Hepatocyte (in vitro differentiated cells): ENCODE results near the gene LDLRAD4. TPM values are rescaled to one million over a fixed set of nuclear protein-coding genes. Genes with fewer than 3 reads are reported as not detected.

Experiments used
- DNase-seq: peaks from one replicate; pipeline ENCODE4 v3.0.0-alpha.2; 2016; ENCODE audit warnings: low spot score
- H2AFZ ChIP-seq: fragments of 200-600 bp; sonication (generic); 2 replicates; pipeline ENCODE4 v1.6.0; 2016; ENCODE audit warnings: antibody characterized with exemption, mild to moderate bottlenecking
- H3K27ac ChIP-seq: fragments of 200-600 bp; sonication (generic); 2 replicates; pipeline ENCODE4 v1.5.1; 2016; ENCODE audit warnings: mild to moderate bottlenecking
- H3K27me3 ChIP-seq: fragments of 200-600 bp; sonication (generic); 2 replicates; pipeline ENCODE4 v1.6.1; 2016
- H3K36me3 ChIP-seq: fragments of 200-600 bp; sonication (generic); replicated peaks from 2 replicates; pipeline ENCODE4 v1.5.1; 2016; ENCODE audit warnings: low read depth; ENCODE audit not compliant: insufficient read depth
- H3K4me1 ChIP-seq: fragments of 200-600 bp; sonication (generic); 2 replicates; pipeline ENCODE4 v1.5.1; 2016; ENCODE audit warnings: mild to moderate bottlenecking, moderate library complexity; ENCODE audit not compliant: insufficient read depth
- H3K4me2 ChIP-seq: fragments of 200-600 bp; sonication (generic); 2 replicates; pipeline ENCODE4 v1.6.0; 2016
- H3K4me3 ChIP-seq: fragments of 200-600 bp; sonication (generic); 2 replicates; pipeline ENCODE4 v1.5.1; 2016; ENCODE audit warnings: mild to moderate bottlenecking
- H3K79me2 ChIP-seq: fragments of 200-600 bp; sonication (generic); 2 replicates; pipeline ENCODE4 v1.6.0; 2017; ENCODE audit warnings: mild to moderate bottlenecking
- H3K9me2 ChIP-seq: fragments of 200-600 bp; sonication (generic); replicated peaks from 2 replicates; pipeline ENCODE4 v1.6.0; 2017; ENCODE audit warnings: mild to moderate bottlenecking; ENCODE audit not compliant: insufficient read depth
- H3K9me3 ChIP-seq: fragments of 200-600 bp; sonication (generic); 2 replicates; pipeline ENCODE4 v1.5.1; 2016; ENCODE audit warnings: low read depth, mild to moderate bottlenecking
- H4K20me1 ChIP-seq: fragments of 200-600 bp; sonication (generic); 2 replicates; pipeline ENCODE4 v1.6.0; 2016; ENCODE audit warnings: mild to moderate bottlenecking; ENCODE audit not compliant: insufficient read depth, poor library complexity, severe bottlenecking
- CTCF ChIP-seq: fragments of 200-600 bp; sonication (generic); IDR thresholded peaks from 2 replicates; pipeline ENCODE4 v1.5.1; 2016; ENCODE audit warnings: antibody characterized with exemption, mild to moderate bottlenecking; ENCODE audit not compliant: poor library complexity
- EZH2 ChIP-seq: fragments of 200-600 bp; sonication (generic); IDR thresholded peaks from 2 replicates; pipeline ENCODE4 v1.6.1; 2016; ENCODE audit warnings: antibody characterized with exemption, mild to moderate bottlenecking, borderline replicate concordance
- EZH2phosphoT487 ChIP-seq: fragments of 200-600 bp; sonication (generic); IDR thresholded peaks from one replicate; pipeline ENCODE4 v1.6.1; 2018; ENCODE audit warnings: antibody characterized with exemption, mild to moderate bottlenecking, low read depth, moderate library complexity; ENCODE audit not compliant: unreplicated experiment, severe bottlenecking
- WGBS: methylation state at CpG from one replicate; pipeline ENCODE4 v1.1.6; 2016; ENCODE audit warnings: low lambda C conversion rate; ENCODE audit errors: missing lambda C conversion rate; 5-methylcytosine and 5-hydroxymethylcytosine counted together
- polyA plus RNA-seq: library from polyadenylated mRNA; unstranded; fragments of >200 nt; fragmentation: Nextera tagmentation; extraction: Ambion mirVana; gene quantifications from 2 replicates; pipeline ENCODE4 v1.2.1, GENCODE V29; 2016
- total RNA-seq: library from RNA; depleted of rRNA; stranded (reverse); fragments of >200 nt; gene quantifications from 2 replicates; pipeline ENCODE4 v1.2.3, GENCODE V29; 2014

LDLRAD4 gene
- total and polyA plus RNA-seq, 2 experiments from 2014 or later, result 15.1 to 29.0 TPM

GRCh38 chr18:13630716-13631268 lies 412.2 kb downstream of the LDLRAD4 start:
- Histone ChIP-seq H3K9me3 (no peaks in the 10 kb centered on the region), H4K20me1 (no peaks in the 10 kb centered on the region), H3K4me3 (no peak overlapping the region), H3K79me2 (no peaks in the 10 kb centered on the region), H3K4me2 (no peak overlapping the region), H3K36me3 (no peaks in the 10 kb centered on the region), H3K27ac (no peak overlapping the region), H2AFZ (no peak overlapping the region), H3K27me3 (no peaks in the 10 kb centered on the region), H3K4me1 (peaks cover 6% of the 10 kb centered on the region), H3K9me2 (no peaks in the 10 kb centered on the region)
- WGBS, result 93% methylated on average over 7 of the region's 7 CpGs
- no peak for DNase-seq
- TF ChIP-seq EZH2phosphoT487 (no peak), EZH2 (no peak), CTCF (no peak)

GRCh38 chr18:13633700-13634099 lies 415.1 kb downstream of the LDLRAD4 start:
- no peak overlapping the region for H3K27ac ChIP-seq
- 88% methylated on average over 5 of the region's 5 CpGs for WGBS
- no peak for TF ChIP-seq EZH2
- no peak for TF ChIP-seq CTCF
- TF ChIP-seq EZH2phosphoT487, result no peak
- peaks cover 6% of the 10 kb centered on the region for H3K4me1 ChIP-seq
- no peaks in the 10 kb centered on the region for H3K9me3 ChIP-seq
- H3K4me3 ChIP-seq, result no peak overlapping the region
- H3K9me2 ChIP-seq, result no peaks in the 10 kb centered on the region
- no peak for DNase-seq
- no peaks in the 10 kb centered on the region for H4K20me1 ChIP-seq
- H2AFZ ChIP-seq, result no peak overlapping the region
- no peaks in the 10 kb centered on the region for H3K27me3 ChIP-seq
- no peaks in the 10 kb centered on the region for H3K36me3 ChIP-seq
- no peaks in the 10 kb centered on the region for H3K79me2 ChIP-seq
- no peak overlapping the region for H3K4me2 ChIP-seq

DNA sequence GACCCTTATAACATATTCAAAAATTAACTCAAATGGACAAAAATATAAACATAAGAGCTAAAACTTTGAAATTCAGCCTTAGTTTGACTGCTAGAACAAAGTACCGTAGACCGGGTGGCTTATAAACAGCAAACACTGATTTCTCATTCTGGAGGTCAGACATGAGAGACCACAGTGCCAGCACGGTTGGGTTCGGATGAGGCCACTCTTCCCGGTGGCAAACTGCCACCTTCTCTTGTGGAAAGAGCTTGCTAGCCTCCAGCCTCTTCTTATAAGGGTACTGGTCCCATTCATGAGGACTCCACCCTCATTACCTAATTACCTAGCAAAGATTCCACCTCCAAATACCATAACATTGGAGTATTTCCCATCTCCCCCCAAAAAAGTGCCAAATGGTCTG lies 416.5 kb downstream of the LDLRAD4 start:
- 97% methylated on average over 5 of the region's 5 CpGs for WGBS
- DNase-seq, result no peak
- Histone ChIP-seq H4K20me1 (no peaks in the 10 kb centered on the region), H3K9me2 (no peaks in the 10 kb centered on the region), H3K36me3 (no peaks in the 10 kb centered on the region), H2AFZ (no peak overlapping the region), H3K4me3 (no peak overlapping the region), H3K27ac (no peak overlapping the region), H3K4me1 (peaks cover under 1% of the 10 kb centered on the region), H3K4me2 (no peak overlapping the region), H3K79me2 (no peaks in the 10 kb centered on the region), H3K9me3 (no peaks in the 10 kb centered on the region), H3K27me3 (no peaks in the 10 kb centered on the region)
- TF ChIP-seq EZH2phosphoT487 (no peak), CTCF (no peak), EZH2 (no peak)
